Bronchial epithelial cell (primary cell): ENCODE results near the gene ZBTB8A. TPM values are rescaled to one million over a fixed set of nuclear protein-coding genes. Genes with fewer than 3 reads are reported as not detected.

ENCODE experiments used
- DNase-seq: peaks from one replicate; pipeline ENCODE4 v3.0.0-alpha.2; 2010; ENCODE audit warnings: low read depth
- FAIRE-seq: peaks from 2 replicates; lab custom pipeline; 2011; peaks lifted over from hg19 to GRCh38; lab: Jason Lieb, UNC
- H3K27me3 ChIP-seq: 2 replicates; pipeline ENCODE4 v1.5.1; 2011; ENCODE audit warnings: low read length; ENCODE audit not compliant: control insufficient read depth, insufficient read depth
- H3K36me3 ChIP-seq: 2 replicates; pipeline ENCODE4 v1.5.1; 2011; ENCODE audit warnings: low read length; ENCODE audit not compliant: control insufficient read depth, insufficient read depth
- H3K4me3 ChIP-seq: 2 replicates; pipeline ENCODE4 v1.5.1; 2011; ENCODE audit warnings: mild to moderate bottlenecking, low read depth, low read length, control low read depth
- CTCF ChIP-seq: IDR thresholded peaks from 2 replicates; pipeline ENCODE4 v1.5.1; 2011; ENCODE audit warnings: mild to moderate bottlenecking, moderate library complexity, low read length, control low read depth, inconsistent platforms; ENCODE audit not compliant: insufficient read depth, severe bottlenecking
- total RNA-seq: library from RNA; depleted of rRNA; stranded (reverse); fragments of >200 nt; gene quantifications from 2 replicates; pipeline ENCODE4 v1.2.1, GENCODE V29; 2014

ZBTB8A gene
- total RNA-seq, 1 donor from 2014 or later, result 9.5 TPM

GRCh38 chr1:32539584-32540571, 651 bp downstream of the ZBTB8A start:
- DNase-seq, result peak; percentile 42
- Histone ChIP-seq H3K27me3 (no peaks in the 10 kb centered on the region), H3K36me3 (no peaks in the 10 kb centered on the region), H3K4me3 (peak overlapping the region; percentile 62)
- no peak for FAIRE-seq
- no peak for TF ChIP-seq CTCF

- DNase-seq (no peak), FAIRE-seq (no peak)
- Histone ChIP-seq H3K27me3 (no peaks in the 10 kb centered on the region), H3K36me3 (no peaks in the 10 kb centered on the region), H3K4me3 (no peak overlapping the region)
- TF ChIP-seq CTCF, result no peak
Measured at GRCh38 chr1:32540605-32541004, 1.4 kb downstream of the ZBTB8A start.

- FAIRE-seq, result no peak
Measured at GRCh38 chr1:32541064-32541566, 1.9 kb downstream of the ZBTB8A start.

GRCh38 chr1:32546611-32547010, 7.4 kb downstream of the ZBTB8A start:
- no peak for TF ChIP-seq CTCF
- Histone ChIP-seq H3K4me3 (no peak overlapping the region), H3K27me3 (no peaks in the 10 kb centered on the region), H3K36me3 (no peaks in the 10 kb centered on the region)
- FAIRE-seq (no peak), DNase-seq (no peak)

More at GRCh38 chr1:32541064-32541566, 1.9 kb downstream of the ZBTB8A start:
- Histone ChIP-seq H3K36me3 (no peaks in the 10 kb centered on the region), H3K4me3 (no peak overlapping the region), H3K27me3 (no peaks in the 10 kb centered on the region)
- no peak for DNase-seq
- no peak for TF ChIP-seq CTCF

GRCh38 chr1:32549616-32550015, 10.4 kb downstream of the ZBTB8A start:
- FAIRE-seq (no peak), DNase-seq (no peak)
- H3K36me3 ChIP-seq, result no peaks in the 10 kb centered on the region
- no peaks in the 10 kb centered on the region for H3K27me3 ChIP-seq
- TF ChIP-seq CTCF, result no peak
- no peak overlapping the region for H3K4me3 ChIP-seq
